Fibroblast of pulmonary artery (primary cell): ENCODE results near the gene DPPA2.

Source experiments
- DNase-seq: peaks from one replicate; pipeline ENCODE4 v3.0.0-alpha.2; 2010; ENCODE audit warnings: low read depth
- H3K4me3 ChIP-seq: replicated peaks from 2 replicates; pipeline ENCODE4 v1.5.1; 2011; ENCODE audit warnings: low read depth, mild to moderate bottlenecking, control low read depth, low read length, moderate library complexity
- CTCF ChIP-seq: IDR thresholded peaks from 2 replicates; pipeline ENCODE4 v1.5.1; 2011; ENCODE audit warnings: mild to moderate bottlenecking, control low read depth, low read length, inconsistent platforms; ENCODE audit errors: missing control alignments

DPPA2 gene

GRCh38 chr3:109338322-109338721 is 22.0 kb upstream of the DPPA2 start:
- no peak for DNase-seq
- no peak overlapping the region for H3K4me3 ChIP-seq
- TF ChIP-seq CTCF, result no peak

- no peak for TF ChIP-seq CTCF
- no peak for DNase-seq
- H3K4me3 ChIP-seq, result peak within 1 kb of the TSS; percentile 59
Observed at GRCh38 chr3:109337393-109337792, 21.1 kb upstream of the DPPA2 start, which contains the start of gene DPPA4. Gene DPPA4 (minus strand): TSS chr3:109337546. CDS start chr3:109337517, 29 bp downstream.

- H3K4me3 ChIP-seq, result peak overlapping the region; percentile 59
- TF ChIP-seq CTCF, result no peak
- DNase-seq, result peak; percentile 63
Observed at GRCh38 chr3:109336291-109336861, 20.1 kb upstream of the DPPA2 start.

GRCh38 chr3:109334572-109334971 is 18.3 kb upstream of the DPPA2 start:
- TF ChIP-seq CTCF, result no peak
- no peak for DNase-seq
- no peak overlapping the region for H3K4me3 ChIP-seq

- H3K4me3 ChIP-seq, result no peak overlapping the region
- TF ChIP-seq CTCF, result no peak
- no peak for DNase-seq
Observed at GRCh38 chr3:109331692-109332091, 15.4 kb upstream of the DPPA2 start.

GRCh38 chr3:109330405-109330804 is 14.1 kb upstream of the DPPA2 start:
- H3K4me3 ChIP-seq, result no peak overlapping the region
- DNase-seq, result no peak
- TF ChIP-seq CTCF, result no peak

GRCh38 chr3:109328202-109328601 is 11.9 kb upstream of the DPPA2 start:
- TF ChIP-seq CTCF, result no peak
- DNase-seq, result no peak
- H3K4me3 ChIP-seq, result no peak overlapping the region
